HEK293T (cell line): ENCODE data around the gene FAM131C.

Experiments used
- FOXK2 ChIP-seq: fragments of 450-650 bp; IDR thresholded peaks from 2 replicates; pipeline ENCODE4 v1.6.1; 2016; ENCODE audit warnings: mild to moderate bottlenecking
- TF ChIP-seq, protein P1 (sequence below): fragments of 450-650 bp; IDR thresholded peaks from 2 replicates; pipeline ENCODE4 v1.6.1; 2016

DNA sequence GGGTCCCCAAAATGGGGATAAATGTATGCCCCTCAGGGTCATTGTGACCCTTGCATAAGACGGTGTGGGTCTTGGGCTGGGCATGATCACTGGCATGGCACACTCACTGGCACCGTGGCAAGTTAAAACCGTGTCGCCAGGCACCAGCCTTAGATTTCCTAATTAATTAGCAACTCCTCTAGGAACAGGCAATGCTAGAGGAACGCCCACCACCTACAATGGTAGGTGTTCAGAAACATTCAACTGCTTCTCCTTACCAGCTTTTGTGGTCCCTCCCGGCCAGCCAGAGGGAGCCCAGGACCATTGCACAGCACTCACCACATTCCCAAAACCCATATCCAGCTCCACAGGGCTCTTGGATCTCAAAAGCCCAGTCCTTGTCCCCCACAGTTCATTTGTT, 46.1 kb upstream of the FAM131C start:
- TF ChIP-seq, protein P1, sequence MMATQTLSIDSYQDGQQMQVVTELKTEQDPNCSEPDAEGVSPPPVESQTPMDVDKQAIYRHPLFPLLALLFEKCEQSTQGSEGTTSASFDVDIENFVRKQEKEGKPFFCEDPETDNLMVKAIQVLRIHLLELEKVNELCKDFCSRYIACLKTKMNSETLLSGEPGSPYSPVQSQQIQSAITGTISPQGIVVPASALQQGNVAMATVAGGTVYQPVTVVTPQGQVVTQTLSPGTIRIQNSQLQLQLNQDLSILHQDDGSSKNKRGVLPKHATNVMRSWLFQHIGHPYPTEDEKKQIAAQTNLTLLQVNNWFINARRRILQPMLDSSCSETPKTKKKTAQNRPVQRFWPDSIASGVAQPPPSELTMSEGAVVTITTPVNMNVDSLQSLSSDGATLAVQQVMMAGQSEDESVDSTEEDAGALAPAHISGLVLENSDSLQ = no peak
- TF ChIP-seq FOXK2 = no peak
